Ectodermal cell (in vitro differentiated cells): ENCODE data around the gene ATAT1.
"Not testable (repeated sequence)": the region's sequence is repeated elsewhere in the genome, so short reads cannot be mapped to it uniquely, and the experiment has no call there.

ENCODE experiments used
- H3K27ac ChIP-seq: 2 replicates; pipeline ENCODE4 v1.7.0; 2013; ENCODE audit warnings: mild to moderate bottlenecking, low read depth, low read length; ENCODE audit not compliant: insufficient read depth, poor library complexity, severe bottlenecking
- H3K27me3 ChIP-seq: 2 replicates; pipeline ENCODE4 v1.7.0; 2013; ENCODE audit warnings: mild to moderate bottlenecking, low read length; ENCODE audit not compliant: insufficient read depth, control insufficient read depth, poor library complexity, severe bottlenecking
- H3K36me3 ChIP-seq: one replicate; pipeline ENCODE4 v1.7.0; 2013; ENCODE audit warnings: low read length; ENCODE audit not compliant: control insufficient read depth, insufficient read depth
- H3K4me1 ChIP-seq: one replicate; pipeline ENCODE4 v1.7.0; 2013; ENCODE audit warnings: low read length; ENCODE audit not compliant: control insufficient read depth, insufficient read depth
- H3K4me3 ChIP-seq: 2 replicates; pipeline ENCODE4 v1.7.0; 2013; ENCODE audit warnings: low read depth, low read length, control low read depth; ENCODE audit not compliant: insufficient read depth
- H3K9me3 ChIP-seq: 2 replicates; pipeline ENCODE4 v1.7.0; 2013; ENCODE audit warnings: mild to moderate bottlenecking, low read length, moderate library complexity; ENCODE audit not compliant: control insufficient read depth
- WGBS, 2 experiments: methylation state at CpG; one replicate each; pipeline ENCODE4 v1.1.7; 2013; ENCODE audit warnings: missing lambda C conversion rate in 2 of 2; 5-methylcytosine and 5-hydroxymethylcytosine counted together

The ATAT1 gene

GRCh38 chr6:30651143-30651542 lies 24.5 kb downstream of the ATAT1 start:
- WGBS, 2 experiments: 90 to 93% methylated on average over 12 of the region's 12 CpGs
- H3K4me3 ChIP-seq: no peak overlapping the region
- H3K36me3 ChIP-seq: peaks cover 42% of the 10 kb centered on the region
- H3K27ac ChIP-seq: no peak overlapping the region
- H3K27me3 ChIP-seq: no peaks in the 10 kb centered on the region
- H3K9me3 ChIP-seq: no peaks in the 10 kb centered on the region
- peaks cover 4% of the 10 kb centered on the region for H3K4me1 ChIP-seq

DNA sequence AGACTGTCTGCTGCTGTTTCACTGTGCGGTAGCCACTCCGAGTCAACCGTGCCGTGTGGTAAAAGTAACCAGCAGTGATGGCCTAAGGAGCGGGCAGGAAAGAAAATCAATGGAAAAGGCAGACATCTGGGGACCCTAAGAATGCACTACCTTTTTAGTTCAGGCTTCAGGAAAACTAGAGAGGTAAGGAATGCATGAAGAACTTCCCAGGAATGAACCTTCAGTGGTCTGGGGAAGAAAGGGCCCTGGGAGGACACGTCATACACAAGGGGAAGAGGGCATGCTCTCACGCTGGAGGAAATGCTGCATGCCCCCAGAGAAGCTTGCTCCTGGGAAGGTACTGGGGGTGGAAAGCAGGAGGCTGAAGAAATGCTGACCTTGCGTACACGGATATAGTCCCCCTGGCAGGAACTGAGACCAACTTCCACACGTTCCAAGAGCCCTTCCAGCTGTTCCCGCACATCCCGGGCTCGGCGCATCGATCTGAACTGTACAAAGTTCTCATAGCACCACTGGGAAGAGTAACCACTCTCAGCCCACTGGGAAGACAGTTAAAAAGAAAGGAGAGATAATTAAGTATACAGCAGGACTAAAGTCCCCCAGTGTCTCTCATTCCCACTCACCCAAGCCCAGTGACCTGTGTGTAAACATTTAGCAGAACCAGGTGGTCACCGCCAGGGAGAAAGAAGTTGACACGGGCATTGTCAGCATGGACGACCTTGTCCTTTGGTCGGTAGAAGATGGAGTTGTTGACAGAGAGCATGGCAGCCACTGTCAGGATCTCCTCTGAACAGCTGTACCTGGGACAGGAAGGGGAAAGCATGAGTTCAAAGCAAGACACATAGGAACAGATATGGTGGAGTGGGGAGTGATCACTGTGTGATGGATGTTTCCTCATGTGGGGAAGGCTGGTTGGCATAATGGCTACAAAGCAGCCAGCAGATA lies 28.4 kb downstream of the ATAT1 start:
- H3K36me3 ChIP-seq: peaks cover 53% of the 10 kb centered on the region
- WGBS, 2 experiments: 95 to 96% methylated on average over 19 of the region's 19 CpGs
- H3K27me3 ChIP-seq: no peaks in the 10 kb centered on the region
- no peak overlapping the region for H3K27ac ChIP-seq
- H3K4me3 ChIP-seq: no peak overlapping the region
- H3K9me3 ChIP-seq: no peaks in the 10 kb centered on the region
- no peaks in the 10 kb centered on the region for H3K4me1 ChIP-seq

GRCh38 chr6:30655743-30656094 lies 29.0 kb downstream of the ATAT1 start:
- Histone ChIP-seq H3K27ac (no peak overlapping the region), H3K27me3 (no peaks in the 10 kb centered on the region), H3K4me1 (no peaks in the 10 kb centered on the region), H3K36me3 (peaks cover 57% of the 10 kb centered on the region), H3K9me3 (no peaks in the 10 kb centered on the region), H3K4me3 (no peak overlapping the region)
- WGBS, 2 experiments: 95 to 97% methylated on average over 3 of the region's 3 CpGs

DNA sequence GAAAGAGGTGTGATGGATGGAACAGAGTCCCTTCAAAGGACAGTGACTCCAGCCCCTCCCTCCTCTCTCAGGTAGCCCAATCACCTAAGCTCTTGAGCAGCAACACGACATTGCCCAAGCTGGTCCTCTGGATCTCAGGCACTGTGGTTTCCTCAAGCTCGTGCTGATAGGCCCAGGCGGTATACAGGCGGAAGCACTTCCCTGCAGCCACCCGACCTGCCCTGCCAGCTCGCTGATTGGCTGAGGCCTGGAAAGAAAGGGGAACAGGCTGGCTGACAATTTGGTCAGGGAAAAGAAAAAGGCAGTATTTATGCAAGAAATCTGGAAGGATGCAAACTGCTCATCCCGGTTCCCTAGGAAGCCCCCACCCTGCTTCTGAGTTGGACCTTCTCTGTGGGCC lies 29.8 kb downstream of the ATAT1 start:
- 89 to 90% methylated on average over 7 of the region's 7 CpGs for WGBS, 2 experiments

DNA sequence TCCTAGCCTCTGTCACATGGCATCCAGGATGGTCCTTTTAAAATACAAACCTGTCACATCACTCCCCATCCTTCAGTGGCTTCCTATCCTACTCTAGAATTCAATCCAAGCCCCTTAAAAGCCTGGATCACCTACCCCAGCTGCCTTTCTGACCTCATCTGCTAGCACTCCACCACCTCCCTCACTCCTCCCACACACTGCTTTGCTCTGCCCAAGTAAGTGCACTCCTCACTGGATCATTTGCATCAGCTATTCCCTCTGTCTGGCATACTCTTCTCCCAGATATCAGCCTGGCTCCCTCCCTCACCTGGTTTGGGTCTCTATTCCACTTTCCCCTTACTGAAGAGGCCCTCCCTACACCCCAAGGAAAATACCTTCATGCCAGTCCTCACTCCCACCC lies 30.8 kb downstream of the ATAT1 start:
- H3K9me3 ChIP-seq: no peaks in the 10 kb centered on the region
- H3K36me3 ChIP-seq: peaks cover 44% of the 10 kb centered on the region
- no peaks in the 10 kb centered on the region for H3K4me1 ChIP-seq
- H3K27ac ChIP-seq: no peak overlapping the region
- no peak overlapping the region for H3K4me3 ChIP-seq
- no peaks in the 10 kb centered on the region for H3K27me3 ChIP-seq

More for the DNA sequence above, 29.8 kb downstream of the ATAT1 start:
- no peaks in the 10 kb centered on the region for H3K4me1 ChIP-seq
- no peak overlapping the region for H3K27ac ChIP-seq
- H3K36me3 ChIP-seq: peaks cover 50% of the 10 kb centered on the region
- no peaks in the 10 kb centered on the region for H3K9me3 ChIP-seq
- H3K4me3 ChIP-seq: no peak overlapping the region
- H3K27me3 ChIP-seq: no peaks in the 10 kb centered on the region

DNA sequence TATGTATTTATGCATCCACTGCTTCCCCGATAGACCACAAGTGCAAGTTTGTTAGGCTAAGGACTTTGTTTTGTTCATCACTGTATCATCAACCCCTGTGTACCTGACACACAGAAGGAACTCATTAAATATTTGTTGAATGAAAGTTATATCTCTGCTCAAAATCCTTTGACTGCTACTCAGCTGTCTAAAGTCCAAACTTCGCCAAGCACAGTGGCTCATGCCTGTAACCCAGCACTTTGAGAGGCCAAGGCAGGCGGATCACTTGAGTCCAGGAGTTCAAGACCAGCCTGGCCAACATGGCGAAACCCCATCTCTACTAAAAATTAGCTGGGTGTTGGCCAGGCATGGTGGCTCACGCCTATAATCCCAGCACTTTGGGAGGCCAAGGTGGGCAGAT lies 31.2 kb downstream of the ATAT1 start:
- WGBS, 2 experiments: 94 to 97% methylated on average over 5 of the region's 5 CpGs
- peaks cover 42% of the 10 kb centered on the region for H3K36me3 ChIP-seq
- H3K27ac ChIP-seq, H3K4me3 ChIP-seq, H3K9me3 ChIP-seq, H3K4me1 ChIP-seq, H3K27me3 ChIP-seq: not testable (repeated sequence)

DNA sequence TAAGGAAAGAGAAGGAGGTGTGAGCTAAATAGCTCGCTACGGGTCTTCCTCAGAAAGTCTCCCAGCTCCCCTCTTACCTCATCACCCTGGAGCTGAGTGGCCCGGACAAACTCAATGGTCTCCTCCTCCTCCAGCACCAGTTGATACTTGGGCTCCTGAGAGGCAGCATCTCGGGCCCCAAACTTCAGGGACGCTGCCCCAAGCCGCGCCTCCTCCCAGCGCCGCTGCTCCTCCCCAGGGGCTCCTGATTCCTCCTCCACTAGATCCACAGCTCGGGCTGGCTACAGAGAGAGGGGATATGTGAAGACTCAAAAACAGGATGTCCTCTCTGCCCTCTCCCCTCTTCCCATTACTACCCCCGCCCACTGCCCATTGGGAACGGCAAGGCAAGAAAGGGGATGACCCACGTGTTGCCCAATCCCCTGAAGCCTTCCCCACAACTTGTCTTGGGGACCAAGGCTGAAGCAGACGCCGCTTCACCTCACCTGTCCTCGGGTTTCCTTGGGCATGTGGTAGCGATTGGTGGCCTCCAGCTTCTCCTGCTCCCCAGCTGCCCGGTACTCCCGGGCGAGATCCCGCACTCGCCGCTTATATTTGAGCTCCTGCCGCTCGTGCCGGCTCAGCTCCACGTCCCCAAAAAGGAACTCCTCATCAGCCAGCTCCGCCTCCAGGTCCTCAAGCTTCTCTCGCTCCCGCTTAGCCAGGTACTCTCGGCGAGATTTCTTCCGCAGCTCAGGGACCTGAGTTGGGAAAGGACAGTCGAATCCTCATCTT lies 38.5 kb downstream of the ATAT1 start:
- Histone ChIP-seq H3K36me3 (peaks cover 20% of the 10 kb centered on the region), H3K27me3 (no peaks in the 10 kb centered on the region), H3K27ac (no peak overlapping the region), H3K4me1 (no peaks in the 10 kb centered on the region), H3K4me3 (no peak overlapping the region), H3K9me3 (no peaks in the 10 kb centered on the region)
- WGBS, 2 experiments: 94% methylated on average over 34 of the region's 34 CpGs

DNA sequence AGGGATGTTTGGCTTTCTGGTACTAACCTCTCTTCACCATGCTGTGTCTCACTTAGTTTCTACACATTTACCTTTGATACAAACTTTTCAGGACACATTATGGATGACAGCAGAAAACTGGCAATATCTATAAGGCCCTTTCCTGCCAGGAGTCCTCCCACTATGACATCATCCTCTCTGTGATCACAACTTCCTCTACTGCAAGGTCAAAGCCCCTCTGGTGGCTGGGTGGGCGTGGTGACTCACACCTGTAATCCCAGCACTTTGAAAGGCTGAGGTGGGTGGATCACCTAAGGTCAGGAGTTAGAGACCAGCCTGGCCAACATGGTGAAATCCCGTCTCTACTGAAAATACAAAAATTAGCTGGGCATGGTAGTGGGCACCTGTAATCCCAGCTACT lies 39.6 kb downstream of the ATAT1 start:
- H3K27me3 ChIP-seq, H3K9me3 ChIP-seq, H3K4me1 ChIP-seq, H3K4me3 ChIP-seq, H3K27ac ChIP-seq: not testable (repeated sequence)
- peaks cover 21% of the 10 kb centered on the region for H3K36me3 ChIP-seq
- WGBS, 2 experiments: 90 to 91% methylated on average over 2 of the region's 2 CpGs

DNA sequence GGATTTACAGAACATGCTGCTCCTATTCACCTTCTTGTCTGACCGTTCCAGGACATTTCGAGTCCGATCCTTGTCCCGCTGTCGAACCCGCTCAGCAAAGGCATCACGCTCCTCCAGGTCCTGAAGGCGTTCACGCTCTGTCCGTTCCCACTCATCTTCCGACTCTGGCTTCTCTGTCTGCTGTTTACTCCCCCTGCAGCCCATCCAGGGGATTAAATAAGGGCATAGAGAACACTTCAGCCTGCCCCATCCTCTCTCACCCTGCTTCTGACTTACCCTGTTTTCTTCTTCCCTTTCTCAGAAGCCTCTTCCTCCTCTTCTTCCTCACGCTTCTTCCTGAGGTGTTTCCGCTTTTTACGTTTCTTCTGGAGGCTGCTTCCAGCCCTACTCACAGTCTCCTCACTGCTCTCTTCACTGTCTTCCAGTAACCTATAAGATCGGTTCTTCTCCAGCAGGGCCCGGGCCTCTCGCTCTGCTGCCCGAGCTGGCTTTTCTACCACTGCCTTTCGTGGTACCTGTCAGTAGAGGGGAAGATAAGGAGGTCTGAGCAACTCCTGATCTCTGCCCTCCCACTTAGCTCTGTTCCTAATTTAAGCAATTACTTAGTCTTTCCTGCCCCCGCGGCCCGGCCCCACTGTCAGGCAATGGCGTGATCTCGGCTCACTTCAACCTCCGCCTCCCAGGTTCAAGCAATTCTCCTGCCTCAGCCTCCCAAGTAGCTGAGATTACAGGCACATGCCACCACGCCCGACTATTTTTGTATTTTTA lies 44.3 kb downstream of the ATAT1 start:
- H3K4me3 ChIP-seq: no peak overlapping the region
- 93 to 95% methylated on average over 27 of the region's 27 CpGs for WGBS, 2 experiments
- no peaks in the 10 kb centered on the region for H3K27me3 ChIP-seq

More for the DNA sequence above, 44.3 kb downstream of the ATAT1 start:
- peaks cover 7% of the 10 kb centered on the region for H3K4me1 ChIP-seq
- peaks cover 9% of the 10 kb centered on the region for H3K36me3 ChIP-seq
- H3K27ac ChIP-seq: no peak overlapping the region
- H3K9me3 ChIP-seq: no peaks in the 10 kb centered on the region
